ENCODE data around the gene HOXB3. TPM values are rescaled to one million over a fixed set of nuclear protein-coding genes. Genes with fewer than 3 reads are reported as not detected.

The HOXB3 gene
- total and polyA plus RNA-seq, 7 donors, result 0.96 to 8.8 (median 1.5) TPM

DNA sequence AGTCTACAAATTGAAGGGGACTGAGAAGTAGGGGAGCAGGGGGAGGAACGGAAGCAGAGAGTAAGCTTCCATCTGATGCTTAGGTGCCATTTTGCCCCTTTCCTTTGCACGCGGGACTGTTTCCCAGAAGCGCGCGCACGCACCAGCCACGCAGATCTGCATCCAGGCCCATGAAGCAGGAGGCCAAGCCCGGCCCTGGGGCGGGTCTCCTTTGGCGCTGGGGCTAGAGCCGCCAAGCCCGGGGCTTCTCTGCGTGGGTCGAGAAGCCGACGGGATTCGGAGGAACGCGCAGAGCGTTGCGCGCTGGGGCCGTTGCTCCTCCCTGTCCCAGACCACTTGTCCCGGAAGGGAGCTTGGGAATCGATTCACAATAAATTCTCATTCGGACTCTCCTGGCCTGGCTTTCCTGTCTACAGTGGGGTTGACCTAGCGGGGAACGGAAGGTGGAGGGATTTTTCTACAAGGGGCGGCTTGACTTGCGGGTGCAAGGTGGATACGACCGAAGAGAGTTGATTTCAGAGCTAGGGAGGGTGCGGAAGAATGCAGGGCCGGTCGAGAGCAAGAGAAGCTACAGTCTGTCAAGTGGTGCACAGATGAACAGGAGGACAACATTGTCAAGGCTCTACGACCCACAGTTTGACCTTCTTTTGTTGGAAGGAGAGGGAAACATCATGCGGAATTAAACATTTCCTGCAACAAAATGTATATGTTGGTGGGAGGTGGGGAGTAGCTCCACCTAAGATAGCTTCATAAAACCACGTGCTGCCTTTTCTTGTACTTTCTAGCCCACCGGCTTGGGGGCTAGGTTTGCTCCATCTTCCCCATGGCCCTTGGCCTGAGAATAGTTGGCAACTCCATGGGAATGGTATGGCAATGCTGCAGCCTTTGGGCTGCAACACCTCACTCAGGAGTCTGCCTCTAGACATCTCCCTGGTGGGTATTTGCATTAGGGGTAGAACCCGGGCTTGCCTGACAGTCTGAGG is 31.7 kb upstream of the HOXB3 start:
- peaks cover 18% of the 10 kb centered on the region for H3K4me1 ChIP-seq
- TF ChIP-seq, protein P1, sequence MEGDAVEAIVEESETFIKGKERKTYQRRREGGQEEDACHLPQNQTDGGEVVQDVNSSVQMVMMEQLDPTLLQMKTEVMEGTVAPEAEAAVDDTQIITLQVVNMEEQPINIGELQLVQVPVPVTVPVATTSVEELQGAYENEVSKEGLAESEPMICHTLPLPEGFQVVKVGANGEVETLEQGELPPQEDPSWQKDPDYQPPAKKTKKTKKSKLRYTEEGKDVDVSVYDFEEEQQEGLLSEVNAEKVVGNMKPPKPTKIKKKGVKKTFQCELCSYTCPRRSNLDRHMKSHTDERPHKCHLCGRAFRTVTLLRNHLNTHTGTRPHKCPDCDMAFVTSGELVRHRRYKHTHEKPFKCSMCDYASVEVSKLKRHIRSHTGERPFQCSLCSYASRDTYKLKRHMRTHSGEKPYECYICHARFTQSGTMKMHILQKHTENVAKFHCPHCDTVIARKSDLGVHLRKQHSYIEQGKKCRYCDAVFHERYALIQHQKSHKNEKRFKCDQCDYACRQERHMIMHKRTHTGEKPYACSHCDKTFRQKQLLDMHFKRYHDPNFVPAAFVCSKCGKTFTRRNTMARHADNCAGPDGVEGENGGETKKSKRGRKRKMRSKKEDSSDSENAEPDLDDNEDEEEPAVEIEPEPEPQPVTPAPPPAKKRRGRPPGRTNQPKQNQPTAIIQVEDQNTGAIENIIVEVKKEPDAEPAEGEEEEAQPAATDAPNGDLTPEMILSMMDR (IDR thresholded peaks at IDR 0.05), result no peak
- no peak overlapping the region for H3K27ac ChIP-seq
- 23 to 26% (median 24%) methylated on average over 41 of the region's 41 CpGs for WGBS, 3 donors
- no peak overlapping the region for H3K4me3 ChIP-seq
- H3K36me3 ChIP-seq (ENCODE audit: insufficient read depth in 1 of 2, low read depth in 1 of 2), result no peaks in the 10 kb centered on the region
- intact Hi-C loops (cut with DNase I), result no loop called here
- DNase-seq (no peak), ATAC-seq (no peak)
- H3K9me3 ChIP-seq, result no peaks in the 10 kb centered on the region
- H3K27me3 ChIP-seq (ENCODE audit: insufficient read depth in 3 of 3, low read length in 2 of 3), result peaks cover 10 to 98% (median 57%) of the 10 kb centered on the region in 3 donors

DNA sequence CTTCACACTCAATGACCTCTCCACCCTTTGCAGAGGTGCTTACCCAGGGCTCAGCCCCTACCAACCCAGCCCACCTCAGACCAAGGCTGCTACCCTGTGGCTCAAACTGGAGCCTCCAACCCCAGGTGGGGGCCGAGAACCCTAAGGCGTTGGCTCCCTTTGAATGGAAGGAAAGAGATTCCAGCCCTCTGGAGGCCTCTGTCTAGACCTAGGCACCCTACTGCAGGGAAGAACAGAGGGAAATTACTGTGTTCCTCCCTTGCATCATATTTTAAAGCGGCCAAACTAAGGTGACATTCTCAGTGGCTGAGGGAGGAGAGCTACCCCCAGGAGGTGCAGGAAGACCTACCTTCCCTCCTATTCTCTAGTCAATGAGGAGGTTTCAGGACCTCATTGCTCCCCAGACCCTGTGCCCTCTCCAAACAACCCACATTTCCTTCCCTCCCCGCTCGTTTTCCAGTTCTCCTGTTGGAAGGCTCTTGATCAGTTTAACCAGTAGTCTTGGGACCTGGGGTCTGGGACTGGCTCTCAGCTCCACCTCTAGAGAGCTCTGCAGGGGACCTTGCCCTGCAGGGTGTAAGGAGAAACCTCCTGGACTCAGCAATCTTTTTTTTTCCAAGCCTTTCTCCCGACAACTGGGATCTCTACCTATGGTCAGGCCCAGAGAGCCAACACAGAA is 30.6 kb upstream of the HOXB3 start:
- H3K9me3 ChIP-seq, result no peaks in the 10 kb centered on the region
- no peak overlapping the region for H3K4me3 ChIP-seq
- no peaks in the 10 kb centered on the region for H3K36me3 ChIP-seq (ENCODE audit: insufficient read depth in 1 of 2, low read depth in 1 of 2)
- TF ChIP-seq, protein P1 (IDR thresholded peaks at IDR 0.05), result no peak
- no peak overlapping the region for H3K27ac ChIP-seq
- DNase-seq (no peak), ATAC-seq (no peak)
- intact Hi-C loops (cut with DNase I), result no loop called here
- peaks cover 10 to 98% (median 53%) of the 10 kb centered on the region in 3 donors for H3K27me3 ChIP-seq (ENCODE audit: insufficient read depth in 3 of 3, low read length in 2 of 3)
- H3K4me1 ChIP-seq, result peaks cover 8% of the 10 kb centered on the region
- WGBS, 3 donors, result 43 to 60% (median 50%) methylated on average over 6 of the region's 6 CpGs

DNA sequence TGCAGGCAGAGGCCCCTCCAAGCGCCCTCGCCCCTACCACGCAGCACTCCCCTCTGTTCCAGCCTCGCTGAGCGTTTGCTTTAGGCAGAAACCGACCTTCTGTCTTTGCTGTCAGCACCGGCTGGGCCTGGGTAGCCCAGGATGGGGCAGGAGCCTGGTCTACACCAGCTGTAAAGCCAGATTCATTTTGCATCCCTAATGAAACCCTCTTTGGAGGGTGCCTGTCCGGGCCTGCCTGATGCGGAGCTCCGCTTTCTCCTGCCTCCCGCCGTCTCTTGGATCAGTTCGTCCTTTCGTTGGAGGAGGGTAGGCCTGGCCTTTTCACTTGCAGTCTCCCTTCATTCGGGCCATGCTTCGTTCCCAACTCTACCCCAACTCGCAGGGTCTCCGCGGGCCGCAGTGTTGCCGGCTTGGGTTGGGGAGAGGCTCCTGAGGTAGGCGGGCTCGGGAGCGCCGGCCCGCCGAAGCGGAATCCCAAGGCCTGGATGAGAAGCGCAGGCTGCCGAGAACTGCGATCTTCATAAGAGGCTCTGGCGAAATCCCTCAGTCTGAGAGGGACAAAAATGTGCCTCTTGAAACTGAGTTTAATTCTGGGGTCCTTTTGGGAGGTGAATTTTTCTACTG is 29.9 kb upstream of the HOXB3 start:
- intact Hi-C loops (cut with DNase I), result loop anchor here (2.0 to 5.0 kb wide), 5 partner anchors 268 to 313 kb away; no protein-coding TSS in a partner anchor

DNA sequence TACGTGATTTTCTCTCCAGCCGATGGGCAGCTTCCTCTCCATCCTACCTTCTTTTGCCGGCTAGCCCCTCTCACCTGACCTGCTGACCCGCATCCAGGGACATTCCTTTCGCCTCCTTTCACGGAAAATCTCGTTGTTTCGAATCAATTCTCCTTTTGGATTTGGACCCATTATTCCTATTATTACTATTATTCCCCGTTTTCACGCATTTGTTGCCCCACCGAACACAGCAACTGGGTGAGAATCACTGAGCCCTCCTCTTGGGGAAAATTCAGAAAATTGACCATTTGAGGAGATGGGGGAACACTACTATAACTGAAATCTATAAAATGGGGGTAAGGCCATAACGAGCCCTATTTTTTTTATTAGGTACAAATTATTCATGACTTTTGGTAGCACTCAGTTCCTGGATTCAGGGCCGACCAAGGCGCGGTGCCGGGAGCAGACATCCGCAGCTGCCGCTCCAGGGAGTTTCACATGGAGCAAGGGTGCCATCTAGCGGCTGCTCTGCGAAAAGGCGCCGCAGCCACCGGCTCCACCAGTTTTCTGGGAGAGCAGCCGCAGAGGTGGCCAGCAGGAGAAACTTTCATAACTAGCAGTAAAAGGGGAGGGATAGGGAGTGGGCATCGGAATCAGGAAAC is 28.3 kb upstream of the HOXB3 start:
- WGBS, 3 donors, result 4 to 6% (median 5%) methylated on average over 25 of the region's 25 CpGs
- DNase-seq (peak; percentile 84 to 93), ATAC-seq (peak; percentile 87 to 97 (median 94))
- no peaks in the 10 kb centered on the region for H3K36me3 ChIP-seq (ENCODE audit: insufficient read depth in 1 of 2, low read depth in 1 of 2)
- peaks cover 4% of the 10 kb centered on the region for H3K4me1 ChIP-seq
- TF ChIP-seq, protein P1 (IDR thresholded peaks at IDR 0.05), result peak; percentile 99
- H3K27me3 ChIP-seq (ENCODE audit: insufficient read depth in 3 of 3, low read length in 2 of 3), result peaks cover 10 to 97% (median 53%) of the 10 kb centered on the region in 3 donors
- H3K27ac ChIP-seq, result no peak overlapping the region
- no peaks in the 10 kb centered on the region for H3K9me3 ChIP-seq
- peak overlapping the region; percentile 15 for H3K4me3 ChIP-seq
- intact Hi-C loops (cut with DNase I), result loop anchor here (2.0 to 5.0 kb wide), 5 partner anchors 266 to 312 kb away; no protein-coding TSS in a partner anchor

More for the DNA sequence above, 29.9 kb upstream of the HOXB3 start:
- no peak overlapping the region for H3K4me3 ChIP-seq
- H3K9me3 ChIP-seq, result no peaks in the 10 kb centered on the region
- no peak overlapping the region for H3K27ac ChIP-seq
- H3K36me3 ChIP-seq (ENCODE audit: insufficient read depth in 1 of 2, low read depth in 1 of 2), result no peaks in the 10 kb centered on the region
- 38 to 48% (median 42%) methylated on average over 32 of the region's 32 CpGs for WGBS, 3 donors
- TF ChIP-seq, protein P1 (IDR thresholded peaks at IDR 0.05), result no peak
- ATAC-seq (no peak), DNase-seq (no peak)
- peaks cover 10 to 97% (median 49%) of the 10 kb centered on the region in 3 donors for H3K27me3 ChIP-seq (ENCODE audit: insufficient read depth in 3 of 3, low read length in 2 of 3)
- peaks cover 2% of the 10 kb centered on the region for H3K4me1 ChIP-seq
